ENCODE results near the gene INVS. TPM values are rescaled to one million over a fixed set of nuclear protein-coding genes. Genes with fewer than 3 reads are reported as not detected.

The INVS gene
- total RNA-seq, 2 donors from 2014 or later, result 17.7 to 29.7 TPM

DNA sequence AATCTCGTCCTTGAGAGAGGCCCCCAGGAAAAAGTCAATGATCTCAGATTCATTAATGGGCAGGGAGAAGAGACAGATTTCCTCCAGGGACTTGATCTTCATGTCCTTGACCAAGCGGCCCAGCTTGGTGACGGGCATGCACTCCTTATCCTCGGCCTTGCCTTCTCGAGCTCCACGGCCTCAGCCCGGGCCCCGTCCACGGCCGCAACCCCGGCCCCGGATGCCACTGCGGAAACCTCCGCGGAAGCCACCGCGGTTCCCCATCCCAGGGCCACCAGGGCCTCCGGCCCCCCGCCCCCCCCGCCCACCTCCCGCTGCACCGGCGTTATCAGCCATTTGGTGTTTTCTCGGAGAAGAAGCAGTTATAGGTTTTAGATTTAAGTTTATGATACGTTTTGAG is 18.3 kb downstream of the INVS start:
- DNase-seq (ENCODE audit: low spot score), result no peak
- intact Hi-C loops (cut with DNase I), result no loop called here
- 96% methylated on average over 25 of the region's 25 CpGs for WGBS
- Histone ChIP-seq H3K36me3 (no peaks in the 10 kb centered on the region), H3K4me1 (replicated peaks) (no peaks in the 10 kb centered on the region), H3K9me3 (no peaks in the 10 kb centered on the region), H3K4me3 (no peak overlapping the region), H3K27me3 (replicated peaks; ENCODE audit: insufficient read depth) (no peaks in the 10 kb centered on the region), H3K27ac (no peak overlapping the region)
- TF ChIP-seq POLR2AphosphoS5 (IDR thresholded peaks at IDR 0.05), result no peak
- TF ChIP-seq, protein P1, sequence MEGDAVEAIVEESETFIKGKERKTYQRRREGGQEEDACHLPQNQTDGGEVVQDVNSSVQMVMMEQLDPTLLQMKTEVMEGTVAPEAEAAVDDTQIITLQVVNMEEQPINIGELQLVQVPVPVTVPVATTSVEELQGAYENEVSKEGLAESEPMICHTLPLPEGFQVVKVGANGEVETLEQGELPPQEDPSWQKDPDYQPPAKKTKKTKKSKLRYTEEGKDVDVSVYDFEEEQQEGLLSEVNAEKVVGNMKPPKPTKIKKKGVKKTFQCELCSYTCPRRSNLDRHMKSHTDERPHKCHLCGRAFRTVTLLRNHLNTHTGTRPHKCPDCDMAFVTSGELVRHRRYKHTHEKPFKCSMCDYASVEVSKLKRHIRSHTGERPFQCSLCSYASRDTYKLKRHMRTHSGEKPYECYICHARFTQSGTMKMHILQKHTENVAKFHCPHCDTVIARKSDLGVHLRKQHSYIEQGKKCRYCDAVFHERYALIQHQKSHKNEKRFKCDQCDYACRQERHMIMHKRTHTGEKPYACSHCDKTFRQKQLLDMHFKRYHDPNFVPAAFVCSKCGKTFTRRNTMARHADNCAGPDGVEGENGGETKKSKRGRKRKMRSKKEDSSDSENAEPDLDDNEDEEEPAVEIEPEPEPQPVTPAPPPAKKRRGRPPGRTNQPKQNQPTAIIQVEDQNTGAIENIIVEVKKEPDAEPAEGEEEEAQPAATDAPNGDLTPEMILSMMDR (IDR thresholded peaks at IDR 0.05), result no peak
- no peak for TF ChIP-seq POLR2A (IDR thresholded peaks at IDR 0.05)

DNA sequence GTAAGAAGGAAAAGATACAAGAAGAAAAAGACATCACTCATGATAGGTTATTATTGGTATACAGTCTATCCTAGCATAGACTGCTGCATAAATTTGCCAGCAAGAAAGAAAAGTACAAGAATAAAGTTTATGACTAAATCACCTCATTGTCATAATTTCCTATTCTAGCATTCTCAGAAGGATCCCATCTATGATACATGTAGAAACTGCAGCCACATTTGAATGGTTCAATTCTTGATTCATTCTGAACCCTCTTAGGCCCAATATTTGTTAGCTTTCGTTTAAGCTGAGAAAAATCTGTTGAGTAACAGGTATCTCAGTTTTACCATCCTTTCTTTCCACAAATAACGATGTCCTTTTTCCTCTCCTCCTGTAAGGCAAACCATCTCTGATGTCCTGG is 21.2 kb downstream of the INVS start:
- intact Hi-C loops (cut with DNase I), result no loop called here
- Histone ChIP-seq H3K9me3 (no peaks in the 10 kb centered on the region), H3K4me3 (no peak overlapping the region), H3K36me3 (no peaks in the 10 kb centered on the region), H3K27ac (no peak overlapping the region), H3K4me1 (replicated peaks) (no peaks in the 10 kb centered on the region), H3K27me3 (replicated peaks; ENCODE audit: insufficient read depth) (no peaks in the 10 kb centered on the region)
- TF ChIP-seq, protein P1 (IDR thresholded peaks at IDR 0.05), result no peak
- TF ChIP-seq POLR2A (IDR thresholded peaks at IDR 0.05), result no peak
- TF ChIP-seq POLR2AphosphoS5 (IDR thresholded peaks at IDR 0.05), result no peak
- DNase-seq (ENCODE audit: low spot score), result no peak
- WGBS, result 94% methylated on average over 2 of the region's 2 CpGs

GRCh38 chr9:100125236-100125635 is 26.2 kb downstream of the INVS start:
- no peak for DNase-seq (ENCODE audit: low spot score)
- TF ChIP-seq POLR2A (IDR thresholded peaks at IDR 0.05) (no peak), POLR2AphosphoS5 (IDR thresholded peaks at IDR 0.05) (no peak)
- TF ChIP-seq, protein P1 (IDR thresholded peaks at IDR 0.05), result no peak
- H3K4me3 ChIP-seq, result no peak overlapping the region
- H3K36me3 ChIP-seq, result no peaks in the 10 kb centered on the region
- H3K4me1 ChIP-seq (replicated peaks), result no peaks in the 10 kb centered on the region
- WGBS, result 73% methylated on average over 2 of the region's 2 CpGs
- H3K27me3 ChIP-seq (replicated peaks; ENCODE audit: insufficient read depth), result no peaks in the 10 kb centered on the region
- H3K27ac ChIP-seq, result no peak overlapping the region
- intact Hi-C loops (cut with DNase I), result no loop called here
- no peaks in the 10 kb centered on the region for H3K9me3 ChIP-seq

GRCh38 chr9:100125910-100126309 is 26.9 kb downstream of the INVS start:
- TF ChIP-seq POLR2AphosphoS5 (IDR thresholded peaks at IDR 0.05) (no peak), POLR2A (IDR thresholded peaks at IDR 0.05) (no peak)
- TF ChIP-seq, protein P1 (IDR thresholded peaks at IDR 0.05), result no peak
- no peak overlapping the region for H3K27ac ChIP-seq
- DNase-seq (ENCODE audit: low spot score), result no peak
- H3K4me3 ChIP-seq, result no peak overlapping the region
- no peaks in the 10 kb centered on the region for H3K4me1 ChIP-seq (replicated peaks)
- no peaks in the 10 kb centered on the region for H3K9me3 ChIP-seq
- intact Hi-C loops (cut with DNase I), result no loop called here
- H3K27me3 ChIP-seq (replicated peaks; ENCODE audit: insufficient read depth), result no peaks in the 10 kb centered on the region
- 92% methylated on average over 2 of the region's 2 CpGs for WGBS
- no peaks in the 10 kb centered on the region for H3K36me3 ChIP-seq

GRCh38 chr9:100126423-100126822 is 27.4 kb downstream of the INVS start:
- Histone ChIP-seq H3K4me3 (no peak overlapping the region), H3K4me1 (replicated peaks) (no peaks in the 10 kb centered on the region), H3K36me3 (no peaks in the 10 kb centered on the region), H3K9me3 (no peaks in the 10 kb centered on the region), H3K27ac (no peak overlapping the region), H3K27me3 (replicated peaks; ENCODE audit: insufficient read depth) (no peaks in the 10 kb centered on the region)
- TF ChIP-seq POLR2AphosphoS5 (IDR thresholded peaks at IDR 0.05), result no peak
- TF ChIP-seq, protein P1 (IDR thresholded peaks at IDR 0.05), result no peak
- DNase-seq (ENCODE audit: low spot score), result no peak
- 93% methylated on average over 2 of the region's 2 CpGs for WGBS
- intact Hi-C loops (cut with DNase I), result no loop called here

Measured in prostate gland (tissue), 2 donors.